ENCODE measurements around the gene FMN1. TPM values are rescaled to one million over a fixed set of nuclear protein-coding genes. Genes with fewer than 3 reads are reported as not detected.

The FMN1 gene
- total RNA-seq, 1 experiment from 2014 or later: 25.8 TPM

GRCh38 chr15:33242669-33243191, 48.2 kb upstream of the FMN1 start:
- Histone ChIP-seq H4K20me1 (ENCODE audit: insufficient read depth) (no peaks in the 10 kb centered on the region), H3K9me3 (ENCODE audit: insufficient read depth, low read depth) (no peaks in the 10 kb centered on the region), H3K4me2 (peak overlapping the region; percentile 48), H3K9me2 (ENCODE audit: insufficient read depth) (no peaks in the 10 kb centered on the region), H3K36me3 (ENCODE audit: low read depth) (no peaks in the 10 kb centered on the region), H3K27me3 (ENCODE audit: insufficient read depth, low read depth) (no peaks in the 10 kb centered on the region), H3K4me3 (no peak overlapping the region), H2AFZ (no peak overlapping the region), H3K79me2 (ENCODE audit: low read depth) (no peaks in the 10 kb centered on the region), H3K27ac (peak overlapping the region; percentile 75), H3K4me1 (replicated peaks; ENCODE audit: insufficient read depth) (peaks cover 43% of the 10 kb centered on the region), H3F3A (ENCODE audit: insufficient read depth, low read depth) (peaks cover 11% of the 10 kb centered on the region)
- peak; percentile 63 for TF ChIP-seq CTCF (conservative IDR thresholded peaks at IDR 0.05)
- TF ChIP-seq EZH2 (IDR thresholded peaks at IDR 0.05; ENCODE audit: low read depth): no peak
- POLR2A ChIA-PET (ENCODE audit: unreplicated experiment): no interaction called here
- no TSS peak for BruUV-seq (replicated peaks)
- intact Hi-C loops (cut with micrococcal nuclease; ENCODE audit: unreplicated experiment): loop anchor here (2.0 kb wide), 2 partner anchors 36 to 50 kb away; no protein-coding TSS in a partner anchor
- CTCF ChIA-PET: no interaction called here
- DNase-seq: peak; percentile 8 to 34

- no peaks in the 10 kb centered on the region for H3K9me2 ChIP-seq (ENCODE audit: insufficient read depth)
- peak; percentile 62 to 88 for DNase-seq
- BruUV-seq (replicated peaks): no TSS peak
- peaks cover 11% of the 10 kb centered on the region for H3F3A ChIP-seq (ENCODE audit: insufficient read depth, low read depth)
- no peak overlapping the region for H2AFZ ChIP-seq
- ChIA-PET POLR2A (ENCODE audit: unreplicated experiment) (no interaction called here), CTCF (no interaction called here)
- H3K4me3 ChIP-seq: no peak overlapping the region
- peaks cover 48% of the 10 kb centered on the region for H3K4me1 ChIP-seq (replicated peaks; ENCODE audit: insufficient read depth)
- peak overlapping the region; percentile 48 for H3K4me2 ChIP-seq
- H3K36me3 ChIP-seq (ENCODE audit: low read depth): no peaks in the 10 kb centered on the region
- TF ChIP-seq EZH2 (IDR thresholded peaks at IDR 0.05; ENCODE audit: low read depth) (no peak), CTCF (conservative IDR thresholded peaks at IDR 0.05) (no peak)
- H3K9me3 ChIP-seq (ENCODE audit: insufficient read depth, low read depth): no peaks in the 10 kb centered on the region
- no peaks in the 10 kb centered on the region for H4K20me1 ChIP-seq (ENCODE audit: insufficient read depth)
- no peaks in the 10 kb centered on the region for H3K79me2 ChIP-seq (ENCODE audit: low read depth)
- intact Hi-C loops (cut with micrococcal nuclease; ENCODE audit: unreplicated experiment): loop anchor here (2.0 kb wide), 2 partner anchors 37 to 51 kb away; no protein-coding TSS in a partner anchor
- peak overlapping the region; percentile 75 for H3K27ac ChIP-seq
- H3K27me3 ChIP-seq (ENCODE audit: insufficient read depth, low read depth): no peaks in the 10 kb centered on the region
These were observed 47.7 kb upstream of the FMN1 start for GRCh38 chr15:33242165-33242564.

- H3K27me3 ChIP-seq (ENCODE audit: insufficient read depth, low read depth): no peaks in the 10 kb centered on the region
- H3K4me2 ChIP-seq: peak overlapping the region; percentile 46; the same call in 1 of the 2 replicates
- no peaks in the 10 kb centered on the region for H3K79me2 ChIP-seq (ENCODE audit: low read depth)
- H3K9me3 ChIP-seq (ENCODE audit: insufficient read depth, low read depth): no peaks in the 10 kb centered on the region
- no peaks in the 10 kb centered on the region for H3K9me2 ChIP-seq (ENCODE audit: insufficient read depth)
- no peaks in the 10 kb centered on the region for H4K20me1 ChIP-seq (ENCODE audit: insufficient read depth)
- 0 out of 2 replicates have a peak overlapping the region, but pooled peaks have one; percentile 58 for H2AFZ ChIP-seq
- BruUV-seq (replicated peaks): no TSS peak
- peak overlapping the region; percentile 69 for H3K27ac ChIP-seq
- no peak for TF ChIP-seq EZH2 (IDR thresholded peaks at IDR 0.05; ENCODE audit: low read depth)
- TF ChIP-seq CTCF (conservative IDR thresholded peaks at IDR 0.05): no peak
- CTCF ChIA-PET: interaction anchor here (0.6 to 1.0 kb wide), 4 partner anchors 247 to 579 kb away, joined by 3 to 7 read pairs (median 4); no protein-coding TSS in a partner anchor
- DNase-seq: peak in 1 of 2 experiments; percentile 39
- POLR2A ChIA-PET (ENCODE audit: unreplicated experiment): interaction anchor here (0.6 kb wide), 1 partner anchor 160 kb away, joined by 3 read pairs; no protein-coding TSS in a partner anchor
- no peak overlapping the region for H3K4me3 ChIP-seq
- no peaks in the 10 kb centered on the region; the same call in 1 of the 2 replicates for H3F3A ChIP-seq (ENCODE audit: insufficient read depth, low read depth)
- no peaks in the 10 kb centered on the region for H3K36me3 ChIP-seq (ENCODE audit: low read depth)
- peaks cover 20% of the 10 kb centered on the region for H3K4me1 ChIP-seq (replicated peaks; ENCODE audit: insufficient read depth)
- intact Hi-C loops (cut with micrococcal nuclease; ENCODE audit: unreplicated experiment): no loop called here
These were observed 42.5 kb upstream of the FMN1 start for GRCh38 chr15:33236841-33237509.
